Testis (tissue), 3 donors: ENCODE results near the gene STAT5B. TPM values are rescaled to one million over a fixed set of nuclear protein-coding genes. Genes with fewer than 3 reads are reported as not detected.

Experiments
- DNase-seq: peaks from one replicate; pipeline ENCODE4 v3.0.0-alpha.2; 2019
- H3K27ac ChIP-seq, 2 donors: fragments of 200-600 bp; sonication (generic); one replicate each; pipeline ENCODE4 v1.5.1; 2019
- H3K27me3 ChIP-seq: fragments of 200-600 bp; sonication (generic); one replicate; pipeline ENCODE4 v1.5.1; 2019
- H3K36me3 ChIP-seq: fragments of 200-600 bp; sonication (generic); one replicate; pipeline ENCODE4 v1.5.1; 2017; ENCODE audit warnings: low read depth; ENCODE audit errors: missing control alignments
- H3K4me1 ChIP-seq: fragments of 200-600 bp; sonication (generic); one replicate; pipeline ENCODE4 v1.5.1; 2019
- H3K4me3 ChIP-seq, 2 donors: fragments of 200-600 bp; sonication (generic); one replicate each; pipeline ENCODE4 v1.5.1; 2017 to 2019
- H3K9me3 ChIP-seq: fragments of 200-600 bp; sonication (generic); one replicate; pipeline ENCODE4 v1.5.1; 2017
- CTCF ChIP-seq, 3 experiments: fragments of 450-650 bp in 2 of 3; fragments of 200-600 bp in 1 of 3; sonication (generic) in 1 of 3; IDR thresholded peaks; one replicate each; pipeline ENCODE4 v1.5.1; 2016 to 2019; ENCODE audit warnings: antibody characterized with exemption in 3 of 3, mild to moderate bottlenecking in 2 of 3, moderate library complexity in 1 of 3
- POLR2A ChIP-seq: fragments of 450-650 bp; IDR thresholded peaks from one replicate; pipeline ENCODE4 v1.6.1; 2017; ENCODE audit warnings: antibody characterized with exemption, mild to moderate bottlenecking, moderate library complexity
- WGBS, 2 donors: methylation state at CpG; one replicate each; pipeline ENCODE4 v1.1.5; 2018; 5-methylcytosine and 5-hydroxymethylcytosine counted together
- intact Hi-C: fragments of 100-400 bp; cut with DNase I; formaldehyde crosslinking; loops from one replicate; pipeline ENCODE4 v1.15.1; 2023; ENCODE audit warnings: low total_unique reads
- polyA plus RNA-seq: library from polyadenylated mRNA; stranded (reverse); fragments of 350-450 nt; fragmentation: Illumina TruSeq; extraction: RNeasy Lipid Tissue Mini Kit (QIAGEN cat#74804); gene quantifications from one replicate; pipeline ENCODE4 v1.2.3, GENCODE V29; 2014; ENCODE audit warnings: low read depth, low replicate concordance; ENCODE audit not compliant: insufficient read depth
- total RNA-seq, 2 donors: library from RNA; depleted of rRNA; stranded (reverse); fragments of >200 nt; gene quantifications; one replicate each; pipeline ENCODE4 v1.2.3, GENCODE V29; 2016

Gene STAT5B
- total and polyA plus RNA-seq, 3 donors from 2014 or later = 65.9 to 81.5 (median 66.0) TPM

- no peaks in the 10 kb centered on the region for H3K36me3 ChIP-seq
- H3K27me3 ChIP-seq = no peaks in the 10 kb centered on the region
- intact Hi-C loops = no loop called here
- no peak overlapping the region for H3K27ac ChIP-seq
- H3K9me3 ChIP-seq = no peaks in the 10 kb centered on the region
- no peak for TF ChIP-seq POLR2A
- TF ChIP-seq CTCF (IDR thresholded peaks at IDR 0.05) = no peak
- H3K4me3 ChIP-seq = peak overlapping the region in 1 of 2 donors; percentile 32
- DNase-seq = peak; percentile 68
- peaks cover 13% of the 10 kb centered on the region for H3K4me1 ChIP-seq
- 3 to 8% methylated on average over 13 to 20 of the region's 20 CpGs for WGBS, 2 donors
Observed at GRCh38 chr17:42179911-42180410, 96.2 kb downstream of the STAT5B start.

- Histone ChIP-seq H3K9me3 (no peaks in the 10 kb centered on the region), H3K4me1 (peaks cover 8% of the 10 kb centered on the region), H3K36me3 (no peaks in the 10 kb centered on the region), H3K27ac (no peak overlapping the region), H3K27me3 (no peaks in the 10 kb centered on the region), H3K4me3 (no peak overlapping the region)
- DNase-seq = no peak
- 28 to 48% methylated on average over 1 of the region's 1 CpG for WGBS, 2 donors
- TF ChIP-seq CTCF (IDR thresholded peaks at IDR 0.05) = no peak
- TF ChIP-seq POLR2A = no peak
- intact Hi-C loops = no loop called here
Observed at GRCh38 chr17:42179335-42179734, 96.9 kb downstream of the STAT5B start.

GRCh38 chr17:42178817-42179216, 97.4 kb downstream of the STAT5B start:
- Histone ChIP-seq H3K4me3 (no peak overlapping the region), H3K9me3 (no peaks in the 10 kb centered on the region), H3K27ac (no peak overlapping the region), H3K27me3 (no peaks in the 10 kb centered on the region), H3K4me1 (peaks cover 6% of the 10 kb centered on the region), H3K36me3 (no peaks in the 10 kb centered on the region)
- intact Hi-C loops = no loop called here
- no peak for DNase-seq
- WGBS, 2 donors = 18 to 20% methylated on average over 13 of the region's 14 CpGs
- TF ChIP-seq CTCF (IDR thresholded peaks at IDR 0.05) = no peak
- TF ChIP-seq POLR2A = no peak

GRCh38 chr17:42177684-42178083, 98.5 kb downstream of the STAT5B start:
- WGBS, 2 donors = 92 to 95% methylated on average over 2 of the region's 2 CpGs
- Histone ChIP-seq H3K27ac (no peak overlapping the region), H3K27me3 (no peaks in the 10 kb centered on the region), H3K9me3 (no peaks in the 10 kb centered on the region), H3K4me1 (peaks cover 6% of the 10 kb centered on the region), H3K4me3 (no peak overlapping the region), H3K36me3 (no peaks in the 10 kb centered on the region)
- intact Hi-C loops = no loop called here
- DNase-seq = no peak
- TF ChIP-seq POLR2A = no peak
- TF ChIP-seq CTCF (IDR thresholded peaks at IDR 0.05) = no peak

- H3K27me3 ChIP-seq = no peaks in the 10 kb centered on the region
- no peaks in the 10 kb centered on the region for H3K9me3 ChIP-seq
- WGBS, 2 donors = 80 to 87% methylated on average over 14 of the region's 14 CpGs
- no peaks in the 10 kb centered on the region for H3K4me1 ChIP-seq
- TF ChIP-seq POLR2A (no peak), CTCF (IDR thresholded peaks at IDR 0.05) (no peak)
- no peak overlapping the region for H3K4me3 ChIP-seq
- H3K27ac ChIP-seq = no peak overlapping the region
- no peaks in the 10 kb centered on the region for H3K36me3 ChIP-seq
- intact Hi-C loops = no loop called here
- DNase-seq = no peak
Observed at GRCh38 chr17:42174126-42174783, 101.9 kb downstream of the STAT5B start.
